ENCODE measurements around the gene TMED1.

- no peak for TF ChIP-seq CTCF (IDR thresholded peaks at IDR 0.05)
- no peak for TF ChIP-seq EZH2 (IDR thresholded peaks at IDR 0.05)
Observed at GRCh38 chr19:10796653-10797052, 39.4 kb downstream of the TMED1 start.
